ENCODE measurements around the gene GAGE10. TPM values are rescaled to one million over a fixed set of nuclear protein-coding genes. Genes with fewer than 3 reads are reported as not detected.

Gene GAGE10
- total RNA-seq, 4 donors from 2014 or later = not detected

Other genes with a start within 250 kb of the GAGE10 start
- gene CCDC120, start 244.6 kb upstream of the GAGE10 start, total RNA-seq = 10 to 100 TPM; 36.6 to 43.3 (median 38.1) TPM
- gene PRAF2, start 229.6 kb upstream of the GAGE10 start, total RNA-seq = 10 to 100 TPM in 2 of 4 donors, 1 to 10 TPM in 2; 4.6 to 15.6 (median 9.2) TPM
- 100 to 1,000 TPM in 1 of 4 donors, 10 to 100 TPM in 3; 65.8 to 122 (median 86.8) TPM for gene WDR45, start 223.8 kb upstream of the GAGE10 start, total RNA-seq
- gene GPKOW, start 179.9 kb upstream of the GAGE10 start, total RNA-seq = 10 to 100 TPM; 27.7 to 31.7 (median 28.9) TPM
- gene MAGIX, start 140.9 kb upstream of the GAGE10 start, total RNA-seq = 10 to 100 TPM in 2 of 4 donors, 1 to 10 TPM in 2; 4.9 to 14.9 (median 9.0) TPM
- gene PLP2, start 131.7 kb upstream of the GAGE10 start, total RNA-seq = 100 to 1,000 TPM; 159 to 250 (median 205) TPM
- gene PRICKLE3, start 117.3 kb upstream of the GAGE10 start, total RNA-seq = 10 to 100 TPM; 20.8 to 47.9 (median 31.1) TPM
- 1 to 10 TPM in 2 of 4 donors, under 1 TPM in 1, not detected in 1; 0.30 to 1.6 (median 1.3) TPM for gene SYP, start 103.5 kb upstream of the GAGE10 start, total RNA-seq
- gene CACNA1F, start 70.3 kb upstream of the GAGE10 start, total RNA-seq = under 1 TPM in 3 of 4 donors, not detected in 1; 0.21 to 0.40 (median 0.29) TPM
- 10 to 100 TPM; 18.1 to 25.0 (median 18.8) TPM for gene CCDC22, start 68.2 kb upstream of the GAGE10 start, total RNA-seq
- 1 to 10 TPM in 1 of 4 donors, under 1 TPM in 2, not detected in 1; 0.26 to 1.0 (median 0.62) TPM for gene FOXP3, start 38.9 kb upstream of the GAGE10 start, total RNA-seq
- gene PPP1R3F, start 33.9 kb upstream of the GAGE10 start, total RNA-seq = 10 to 100 TPM in 1 of 4 donors, 1 to 10 TPM in 3; 4.8 to 13.3 (median 5.7) TPM
- gene GAGE12J, start 18.4 kb downstream of the GAGE10 start, total RNA-seq = not detected
- gene GAGE13, start 27.9 kb downstream of the GAGE10 start, total RNA-seq = not detected
- not detected for gene GAGE12C, start 228.5 kb downstream of the GAGE10 start, total RNA-seq
- not detected for gene GAGE12D, start 238.1 kb downstream of the GAGE10 start, total RNA-seq
- gene GAGE12E, start 247.6 kb downstream of the GAGE10 start, total RNA-seq = not detected

All from suprapubic skin (tissue), 4 donors.